Measurements from ENCODE around the gene SRSF3.

- TF ChIP-seq CTCF (IDR thresholded peaks at IDR 0.05) (no peak), EZH2phosphoT487 (IDR thresholded peaks at IDR 0.05) (no peak)
Measured at GRCh38 chr6:36627801-36628246, 33.7 kb downstream of the SRSF3 start.

Measured in neural progenitor cell (in vitro differentiated cells).